ENCODE results near the gene EMP3.
"Not testable (repeated sequence)": the region's sequence is repeated elsewhere in the genome, so short reads cannot be mapped to it uniquely, and the experiment has no call there.

EMP3 gene, protein sequence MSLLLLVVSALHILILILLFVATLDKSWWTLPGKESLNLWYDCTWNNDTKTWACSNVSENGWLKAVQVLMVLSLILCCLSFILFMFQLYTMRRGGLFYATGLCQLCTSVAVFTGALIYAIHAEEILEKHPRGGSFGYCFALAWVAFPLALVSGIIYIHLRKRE

DNA sequence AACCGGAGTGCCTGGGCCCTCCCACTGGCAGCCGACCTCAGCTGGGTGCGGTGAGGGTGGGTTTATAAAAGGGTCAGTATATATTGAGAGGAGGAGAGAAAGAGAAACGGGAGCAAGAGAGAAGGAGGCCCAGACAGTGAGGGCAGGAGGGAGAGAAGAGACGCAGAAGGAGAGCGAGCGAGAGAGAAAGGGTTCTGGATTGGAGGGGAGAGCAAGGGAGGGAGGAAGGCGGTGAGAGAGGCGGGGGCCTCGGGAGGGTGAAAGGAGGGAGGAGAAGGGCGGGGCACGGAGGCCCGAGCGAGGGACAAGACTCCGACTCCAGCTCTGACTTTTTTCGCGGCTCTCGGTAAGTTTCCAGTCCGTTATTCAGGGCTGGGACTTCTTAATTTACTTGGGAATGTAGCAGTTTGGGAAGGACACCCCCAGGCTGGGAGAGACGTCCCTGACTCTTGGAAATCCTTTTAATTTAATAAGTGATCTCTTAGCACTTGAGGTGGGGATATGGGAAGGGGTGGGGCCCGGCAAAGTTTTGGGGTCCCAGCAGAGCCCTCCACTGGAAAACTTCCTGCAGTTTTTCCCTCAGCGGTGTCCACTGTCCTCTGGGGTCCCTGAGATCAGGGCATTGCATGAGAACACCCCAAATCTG, at the start of gene EMP3:
EMP3 (plus strand) TSS at position 288 of the 646 bp plus-strand sequence. CDS start 1,293 bp downstream, outside the sequence.
- DNase-seq, result no peak

DNA sequence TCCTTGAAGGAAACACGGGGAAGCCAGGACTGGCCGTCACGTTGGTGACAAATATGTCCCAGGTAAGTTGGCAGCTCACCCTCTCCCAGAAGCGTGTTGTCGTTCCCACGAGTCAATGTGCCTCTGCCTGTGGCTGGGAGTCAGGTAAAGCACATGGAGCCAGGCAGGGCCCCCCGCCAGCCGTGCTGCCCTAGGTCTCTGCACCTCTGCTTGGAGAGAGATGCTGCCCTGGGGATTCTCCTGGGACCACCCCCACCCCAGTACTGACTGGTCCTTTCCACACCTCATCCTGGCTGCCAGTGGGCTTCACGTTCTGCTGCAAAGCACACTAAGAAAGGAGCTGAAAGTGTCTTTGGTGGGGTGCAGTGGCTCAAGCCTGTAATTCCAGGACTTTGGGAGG, 45.6 kb upstream of the EMP3 start:
- DNase-seq, result no peak

DNA sequence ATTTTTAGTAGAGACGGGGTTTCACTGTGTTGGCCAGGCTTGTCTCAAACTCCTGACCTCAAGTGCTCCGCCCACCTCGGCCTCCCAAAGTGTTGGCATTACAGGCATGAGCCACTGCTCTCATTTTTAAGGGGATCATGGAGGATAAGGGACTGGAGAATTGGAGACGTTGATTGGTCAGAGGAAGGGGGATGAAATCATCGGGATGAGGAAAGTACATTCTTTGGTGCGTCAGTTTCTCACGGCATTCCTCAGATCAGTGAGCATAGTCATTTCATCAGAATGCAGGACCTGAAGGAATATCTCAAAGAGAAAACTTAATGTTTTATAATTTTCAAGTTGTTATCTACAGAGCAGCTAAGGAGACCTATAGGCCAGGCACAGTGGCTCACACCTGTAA, 41.4 kb upstream of the EMP3 start:
- no peak for DNase-seq

DNA sequence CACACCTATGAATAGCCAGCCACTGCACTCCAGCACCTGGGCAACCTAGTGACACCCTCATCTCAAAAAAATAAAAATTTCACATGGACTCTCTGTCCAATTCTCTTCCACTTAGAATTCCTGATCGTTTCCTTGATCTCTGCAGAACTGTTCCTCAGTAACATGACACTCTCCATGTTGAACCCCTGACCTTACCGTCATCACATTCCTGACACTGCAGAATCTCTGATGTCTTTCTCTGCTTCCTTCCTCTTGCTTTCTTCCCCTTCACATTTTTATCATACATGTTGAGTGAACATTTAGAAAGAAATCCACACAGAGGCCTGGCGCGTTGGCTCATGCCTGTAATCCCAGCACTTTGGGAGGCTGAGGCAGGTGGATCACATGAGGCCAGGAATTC, 40.5 kb upstream of the EMP3 start:
- no peak for DNase-seq

DNA sequence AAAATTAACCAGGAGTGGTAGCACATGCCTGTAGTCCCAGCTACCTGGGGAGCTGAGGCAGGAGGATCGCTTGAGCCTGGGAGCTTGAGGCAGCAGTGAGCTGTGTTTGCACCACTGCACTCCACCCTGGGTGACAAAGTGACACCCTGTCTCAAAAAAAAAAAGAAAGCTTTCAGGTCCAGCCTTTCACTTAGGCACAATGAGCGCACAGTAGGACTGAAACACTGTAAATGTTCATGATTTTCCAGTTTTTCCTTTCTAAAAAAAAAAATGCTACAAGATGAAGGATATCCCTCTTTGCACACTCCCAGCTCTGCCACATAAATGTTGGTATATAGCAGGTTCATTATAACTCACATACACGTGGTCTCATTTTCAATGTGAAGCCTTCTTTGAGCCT, 37.6 kb upstream of the EMP3 start:
- DNase-seq, result no peak

DNA sequence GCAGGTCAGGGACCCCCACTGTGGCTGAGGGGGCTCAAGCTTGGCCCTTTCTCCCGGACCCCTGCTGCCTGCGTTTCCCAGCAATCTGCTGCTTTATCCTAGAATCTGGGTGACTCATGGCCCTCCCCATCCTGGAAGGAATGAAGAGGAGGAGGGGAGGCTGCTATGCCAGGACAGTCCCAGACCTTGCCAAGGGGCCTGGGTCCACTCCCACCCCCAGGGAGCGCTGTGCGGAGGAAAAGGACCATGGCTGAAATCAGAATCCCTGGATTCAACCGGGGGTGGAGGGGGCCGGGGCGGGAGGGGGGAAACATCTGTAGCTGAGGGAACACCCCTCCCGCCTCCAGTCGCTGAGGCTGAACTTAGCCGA, 35.0 kb upstream of the EMP3 start:
- DNase-seq, result no peak

DNA sequence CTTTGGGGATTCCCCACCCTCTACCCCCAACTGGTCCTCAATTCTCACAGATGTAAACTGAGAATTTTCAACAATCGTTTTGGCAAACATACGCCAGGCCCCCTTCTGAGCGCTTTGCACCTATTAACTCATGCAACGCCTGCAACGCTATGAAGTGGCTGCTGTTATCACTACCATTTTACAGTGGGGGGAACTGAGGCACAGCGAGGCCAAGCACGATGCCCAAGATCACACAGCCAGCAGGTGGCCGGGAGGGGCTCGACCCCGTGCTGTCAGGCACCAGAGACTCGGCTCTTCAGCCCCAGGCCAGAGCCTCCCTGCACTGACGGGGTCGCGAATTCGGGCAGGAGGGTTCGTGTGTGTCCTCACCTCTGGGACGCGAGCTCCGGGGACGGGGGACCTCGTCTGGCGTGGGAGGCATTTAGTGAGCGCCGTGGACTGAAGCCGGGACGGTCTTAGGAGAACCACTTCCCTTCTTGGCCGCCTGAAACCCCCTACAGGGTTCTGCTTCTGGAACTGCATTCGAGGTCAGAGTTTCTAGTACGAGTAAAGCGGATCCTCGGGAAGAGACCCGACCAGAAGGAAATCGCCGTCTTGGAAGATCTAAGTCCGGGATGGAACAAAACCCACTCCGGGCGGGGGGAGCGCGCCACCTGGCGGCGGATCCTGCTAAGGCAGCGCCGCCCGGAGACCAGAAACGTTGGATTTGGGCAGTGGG, 34.4 kb upstream of the EMP3 start:
- DNase-seq, result peak; percentile 68

DNA sequence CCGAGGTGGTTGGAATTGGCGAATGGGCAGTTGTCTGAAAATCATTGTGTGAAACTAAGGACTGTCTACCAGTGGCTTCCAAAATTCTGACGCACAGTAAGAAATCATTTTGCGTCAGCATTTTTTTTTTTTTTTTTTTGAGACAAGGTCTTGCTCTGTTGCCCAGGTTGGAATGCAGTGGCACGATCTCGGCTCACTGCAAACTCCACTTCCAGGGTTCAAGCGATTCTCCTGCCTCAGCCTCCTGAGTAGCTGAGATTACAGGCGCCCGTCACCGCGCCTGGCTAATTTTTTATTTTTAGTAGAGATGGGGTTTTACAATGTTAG, 33.9 kb upstream of the EMP3 start:
- not testable (repeated sequence) for DNase-seq

DNA sequence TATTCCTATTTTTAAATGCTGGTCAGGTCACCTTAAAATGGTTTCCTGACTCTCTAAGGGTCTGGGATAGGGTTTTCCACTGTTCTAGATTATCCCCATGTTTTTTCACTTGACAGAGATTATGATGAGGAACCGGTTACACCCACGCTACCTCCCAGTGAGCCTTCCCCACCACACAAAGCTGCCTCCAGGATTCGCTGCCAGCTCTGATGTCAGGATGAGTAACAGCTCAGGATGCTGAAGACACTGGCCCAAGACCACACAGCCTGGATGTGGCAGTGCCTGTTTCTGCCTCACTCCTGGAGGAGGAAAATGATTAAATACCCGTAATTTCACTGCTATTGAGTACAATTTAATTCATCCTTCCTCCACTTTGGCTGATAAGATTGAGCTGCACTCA, 32.6 kb upstream of the EMP3 start:
- no peak for DNase-seq

DNA sequence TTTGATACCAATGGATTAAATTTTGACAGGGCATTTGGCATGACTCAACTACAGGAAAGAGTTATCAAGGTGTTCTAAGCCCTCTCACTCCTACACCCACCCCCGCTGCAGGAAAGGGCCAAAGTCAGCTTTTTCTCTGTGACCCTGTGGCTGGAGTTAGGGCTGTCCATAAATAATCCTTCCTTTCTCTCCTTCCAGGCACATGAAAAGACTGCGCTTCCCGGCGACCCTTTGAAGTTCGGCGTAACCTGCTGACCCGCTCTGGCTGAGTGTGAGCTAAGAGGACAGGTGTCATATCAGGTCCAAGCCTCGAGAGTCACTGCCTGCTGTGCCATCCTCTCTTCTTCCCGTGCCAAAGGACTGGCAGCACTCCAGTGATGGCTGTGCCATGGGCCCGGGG, 29.9 kb upstream of the EMP3 start:
- peak; percentile 19 for DNase-seq

DNA sequence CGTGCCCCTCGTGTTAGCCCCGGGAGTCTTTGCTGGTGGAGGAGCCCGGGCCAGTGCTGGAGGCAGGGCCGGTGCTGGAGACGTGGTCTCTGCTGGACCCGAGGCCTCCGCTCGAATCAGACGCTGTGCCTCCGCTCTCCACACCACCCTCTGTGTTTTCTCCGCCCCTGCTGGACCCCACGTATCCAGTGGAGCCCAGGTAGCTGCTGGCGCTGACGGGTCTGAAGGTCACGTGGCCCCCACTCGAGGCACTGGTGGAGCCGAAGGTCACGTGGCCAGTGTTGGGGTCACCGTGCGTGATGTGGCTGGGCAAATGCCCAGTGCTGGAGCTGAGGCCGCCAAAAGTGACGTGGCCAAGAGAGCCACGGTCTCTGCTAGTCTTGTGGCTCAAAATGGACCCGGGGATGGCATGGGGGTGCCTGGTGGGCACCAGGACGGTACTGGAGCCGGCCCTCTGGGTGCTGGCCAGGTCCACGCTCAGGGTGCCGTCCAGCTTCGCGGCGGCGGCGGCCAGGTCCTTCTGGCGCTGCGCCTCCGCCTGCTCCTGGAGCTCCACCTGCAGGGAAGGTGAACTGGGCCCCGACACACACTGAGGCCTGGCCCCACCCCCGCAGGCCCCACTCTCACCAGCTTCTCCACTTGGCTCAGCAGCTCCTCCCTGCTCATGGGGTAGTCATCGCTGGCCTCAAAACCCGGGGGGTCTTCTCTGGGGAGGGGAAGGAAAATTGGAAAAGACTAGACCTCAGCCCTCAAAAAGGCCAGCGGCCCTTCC, 28.2 kb upstream of the EMP3 start:
- DNase-seq, result no peak

DNA sequence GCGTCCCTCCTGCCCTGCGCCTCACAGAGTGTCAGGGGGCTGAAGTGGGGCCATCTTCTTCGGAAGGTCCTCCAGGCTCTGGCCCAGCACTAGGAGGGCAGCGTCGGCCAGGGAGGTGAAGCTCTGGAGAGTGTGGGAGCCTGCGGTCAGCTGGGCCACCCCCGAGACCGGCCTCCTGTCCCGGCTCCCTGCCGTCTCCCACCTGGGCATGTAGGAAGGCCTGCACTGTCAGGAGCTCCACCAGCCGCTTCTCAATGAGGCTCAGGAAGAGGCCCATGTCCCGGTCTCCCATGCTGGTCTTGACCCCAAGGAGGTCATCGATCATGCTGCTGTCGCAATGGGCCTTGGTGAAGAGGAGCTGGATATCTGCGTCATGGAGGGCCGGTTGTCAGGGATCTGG, 27.4 kb upstream of the EMP3 start:
- DNase-seq, result no peak

DNA sequence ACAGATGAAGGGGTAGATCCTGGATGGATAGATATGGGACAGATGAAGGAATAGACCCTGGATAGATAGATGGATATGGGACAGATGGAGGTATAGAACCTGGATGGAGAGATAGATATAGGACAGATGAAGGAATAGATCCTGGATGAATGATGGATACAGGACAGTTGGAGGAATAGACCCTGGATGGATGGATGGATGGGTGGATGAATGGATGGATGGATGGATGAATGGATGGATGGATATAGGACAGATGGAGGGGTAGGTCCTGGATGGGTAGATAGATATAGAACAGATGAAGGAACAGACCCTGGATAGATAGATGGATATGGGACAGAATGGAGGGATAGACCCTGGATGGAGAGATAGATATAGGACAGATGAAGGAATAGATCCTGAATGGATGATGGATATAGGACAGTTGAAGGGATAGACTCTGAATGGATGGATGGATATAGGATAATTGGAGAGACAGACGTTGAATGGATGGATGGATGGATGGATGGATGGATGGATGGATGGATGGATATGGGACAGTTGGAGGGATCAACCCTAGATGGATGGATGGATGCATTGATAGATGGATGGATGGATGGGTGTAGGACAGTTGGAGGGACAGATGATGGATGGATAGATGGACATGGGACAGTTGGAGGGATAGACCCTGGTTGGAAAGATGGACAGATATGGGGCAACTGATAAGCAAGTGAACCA, 23.3 kb upstream of the EMP3 start:
- no peak for DNase-seq

DNA sequence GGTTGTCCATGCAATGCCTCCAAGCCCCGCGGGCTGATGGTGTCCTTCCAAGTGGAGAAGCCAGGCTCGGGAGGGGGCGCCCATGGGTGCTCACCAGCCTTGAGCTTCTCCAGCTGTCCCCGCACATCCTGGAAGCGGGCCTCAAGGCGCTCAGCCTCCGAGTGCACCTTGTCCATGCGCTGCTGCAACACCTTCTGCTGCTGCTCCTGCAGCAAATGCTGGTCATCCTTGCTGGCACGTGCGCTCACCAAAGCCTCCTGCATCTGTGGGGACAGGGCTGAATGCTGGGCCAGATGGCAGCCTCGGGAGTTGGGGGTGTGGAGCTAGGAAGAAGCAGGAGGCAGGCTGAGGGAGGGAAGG, 22.8 kb upstream of the EMP3 start:
- no peak for DNase-seq

DNA sequence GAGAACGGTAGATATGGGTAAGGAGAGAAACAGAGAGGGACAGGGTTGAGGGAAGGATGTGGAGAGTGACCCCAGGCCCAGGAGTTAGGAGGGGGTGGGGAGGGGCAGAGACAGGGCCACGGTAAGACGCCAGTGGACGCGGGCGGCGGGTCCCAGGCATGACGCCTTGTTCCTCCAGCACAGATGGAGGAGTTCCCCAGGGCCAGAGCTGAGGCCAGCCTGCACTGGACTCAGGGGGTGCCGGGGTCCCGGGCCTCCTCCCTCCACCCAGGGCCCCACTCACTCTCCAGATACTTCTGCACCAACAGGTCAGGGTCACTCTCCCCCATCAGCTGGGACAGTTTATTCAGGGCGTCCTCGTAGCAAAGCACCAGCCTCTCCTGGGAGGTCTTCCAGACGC, 22.0 kb upstream of the EMP3 start:
- no peak for DNase-seq

DNA sequence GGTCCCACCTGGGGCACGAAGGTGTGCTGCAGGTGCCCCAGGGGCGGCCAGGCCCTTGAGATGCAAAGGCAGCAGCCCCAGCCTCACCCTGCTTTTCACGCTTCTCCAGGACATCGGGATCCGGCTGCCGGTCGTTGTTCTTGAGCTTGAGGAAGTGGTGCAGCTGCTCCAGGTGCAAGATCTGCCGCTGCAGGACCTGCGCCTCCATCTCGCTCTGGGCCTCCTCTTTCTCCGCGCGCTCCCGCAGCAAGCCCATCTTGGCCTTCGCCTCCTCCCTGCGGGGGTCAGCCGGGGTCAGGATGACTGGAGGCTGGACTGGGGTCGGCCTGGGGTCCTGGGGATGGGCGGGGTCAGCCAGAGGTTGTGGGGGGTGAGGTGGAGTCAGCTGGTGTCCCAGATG, 21.5 kb upstream of the EMP3 start:
- DNase-seq, result no peak

DNA sequence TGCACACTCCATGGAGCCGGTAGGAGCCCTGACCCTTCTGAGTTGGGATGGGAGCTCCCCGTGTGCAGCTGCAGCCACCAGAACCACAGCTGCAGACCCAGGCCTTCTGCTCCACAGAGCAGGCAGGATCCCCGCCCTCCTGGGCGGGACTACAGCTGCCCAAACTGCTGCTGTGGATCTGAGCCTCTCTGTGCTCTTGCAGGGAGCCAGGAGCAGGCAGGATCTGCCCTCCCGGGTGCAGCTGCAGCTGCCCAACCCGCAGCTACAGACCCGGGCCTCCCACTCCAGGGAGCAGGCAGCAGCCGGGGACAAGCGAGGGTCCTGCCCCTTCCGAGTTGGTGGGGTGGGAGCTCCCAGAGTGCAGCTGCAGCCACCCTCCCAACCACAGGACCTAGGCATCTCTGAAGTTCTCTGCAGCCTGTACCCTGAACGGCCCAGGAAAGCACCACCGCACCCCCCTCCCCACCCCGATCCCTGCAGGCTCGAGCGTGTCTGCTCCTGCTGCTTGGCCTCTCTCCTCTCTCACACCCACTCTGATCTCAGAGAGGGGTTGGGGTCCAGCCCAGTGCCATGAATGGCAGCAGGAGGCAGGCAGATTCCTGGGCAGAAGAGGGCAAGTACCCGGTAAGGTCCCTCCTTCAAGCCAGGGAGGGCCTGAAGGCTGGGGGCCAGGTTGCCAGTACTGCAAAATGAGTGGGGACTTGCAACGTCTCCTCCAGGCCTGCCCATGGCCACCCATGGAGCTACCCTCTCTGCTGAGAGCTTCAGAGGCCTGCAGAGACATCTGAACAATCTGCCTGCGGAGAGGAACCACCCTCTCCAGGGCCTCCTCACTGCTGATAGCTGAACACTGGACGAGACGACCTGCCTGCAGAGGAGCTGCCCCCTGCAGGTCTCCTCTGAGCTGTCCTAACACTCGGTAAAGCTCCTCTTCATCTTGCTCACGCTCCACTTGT, 16.4 kb upstream of the EMP3 start:
- DNase-seq, result no peak

DNA sequence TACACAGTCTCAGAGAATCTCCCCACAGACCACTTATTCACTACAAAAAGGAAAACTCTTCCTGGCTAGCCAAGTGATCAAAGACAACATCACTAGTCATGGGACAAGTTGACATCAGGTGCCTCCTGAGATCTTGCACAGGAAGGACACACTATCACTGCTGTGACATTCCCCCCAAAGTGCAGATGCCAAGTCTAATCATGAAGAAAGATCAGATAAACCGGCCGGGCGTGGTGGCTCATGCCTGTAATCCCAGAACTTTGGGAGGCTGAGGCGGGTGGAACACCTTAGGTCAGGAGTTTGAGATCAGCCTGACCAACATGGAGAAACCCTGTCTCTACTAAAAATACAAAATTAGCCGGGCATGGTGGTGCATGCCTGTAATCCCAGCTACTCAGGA, 15.6 kb upstream of the EMP3 start:
- DNase-seq, result not testable (repeated sequence)

DNA sequence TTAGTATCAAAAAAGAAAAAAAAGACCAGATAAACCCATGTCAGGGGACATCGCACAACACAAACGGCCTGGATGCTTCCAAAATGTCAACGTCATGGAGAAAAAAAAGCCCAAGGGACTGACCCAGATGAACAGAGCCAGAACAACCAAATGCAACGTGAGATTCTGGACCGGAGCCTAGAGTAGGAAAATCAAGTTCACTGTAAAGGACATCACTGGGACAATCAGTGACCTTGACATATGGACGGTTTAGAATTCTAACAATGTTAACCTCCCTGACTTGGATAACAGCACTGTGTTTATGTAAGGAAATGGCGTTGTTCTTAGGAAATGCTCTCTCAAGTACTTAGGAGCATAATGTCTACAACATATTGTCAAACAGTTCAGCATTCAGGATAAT, 15.1 kb upstream of the EMP3 start:
- DNase-seq, result no peak

DNA sequence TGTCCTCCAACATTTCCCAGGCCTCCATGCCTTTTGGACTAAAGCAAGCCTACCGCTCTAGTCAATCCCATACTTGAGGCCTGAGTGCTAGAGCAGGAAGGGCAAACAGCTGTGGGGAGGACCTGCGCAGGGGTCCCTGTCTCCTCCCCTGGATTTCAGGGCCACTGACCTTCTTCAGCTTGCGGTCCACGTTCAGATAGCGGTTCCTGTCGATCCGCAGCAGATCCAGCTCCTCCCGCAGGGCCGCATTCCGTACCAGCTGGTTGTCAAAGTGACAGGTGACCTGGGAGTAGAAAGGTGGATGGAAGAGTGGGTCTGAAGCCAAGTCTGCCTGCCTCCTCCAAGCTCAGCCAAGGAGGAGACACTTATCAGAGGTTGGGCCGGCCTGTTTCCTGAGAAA, 14.0 kb upstream of the EMP3 start:
- no peak for DNase-seq

DNA sequence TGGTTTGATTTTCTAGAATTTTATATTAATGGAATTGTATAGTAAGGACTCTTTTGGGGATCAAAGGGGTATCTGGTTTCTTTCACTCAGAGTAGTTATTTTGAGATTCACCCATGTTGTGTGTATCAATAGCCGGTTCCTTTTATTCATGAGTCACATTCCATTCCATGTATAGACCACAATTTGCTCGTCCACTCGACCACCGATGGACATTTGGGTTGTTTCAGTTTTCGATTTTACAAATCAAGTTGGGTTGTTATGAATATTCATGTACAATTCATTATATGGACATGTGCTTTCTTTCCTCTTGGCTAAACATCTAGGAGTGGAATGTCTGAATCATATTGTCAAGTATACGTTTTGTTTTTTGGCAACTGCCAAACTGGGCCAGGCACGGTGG, 9.6 kb upstream of the EMP3 start:
- DNase-seq, result no peak

DNA sequence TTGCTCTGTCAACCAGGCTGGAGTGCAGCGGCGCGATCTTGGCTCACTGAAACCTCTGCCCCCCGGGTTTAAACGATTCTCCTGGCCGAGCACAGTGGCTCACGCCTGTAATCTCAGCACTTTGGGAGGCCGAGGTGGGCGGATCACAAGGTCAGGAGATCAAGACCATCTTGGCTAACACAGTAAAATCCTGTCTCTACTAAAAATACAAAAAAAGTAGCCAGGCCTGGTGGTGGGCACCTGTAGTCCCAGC, 7.7 kb upstream of the EMP3 start:
- DNase-seq, result not testable (repeated sequence)
